ENCODE data around the gene PRSS12.
"Not testable (repeated sequence)": the region's sequence is repeated elsewhere in the genome, so short reads cannot be mapped to it uniquely, and the experiment has no call there.

Gene PRSS12

DNA sequence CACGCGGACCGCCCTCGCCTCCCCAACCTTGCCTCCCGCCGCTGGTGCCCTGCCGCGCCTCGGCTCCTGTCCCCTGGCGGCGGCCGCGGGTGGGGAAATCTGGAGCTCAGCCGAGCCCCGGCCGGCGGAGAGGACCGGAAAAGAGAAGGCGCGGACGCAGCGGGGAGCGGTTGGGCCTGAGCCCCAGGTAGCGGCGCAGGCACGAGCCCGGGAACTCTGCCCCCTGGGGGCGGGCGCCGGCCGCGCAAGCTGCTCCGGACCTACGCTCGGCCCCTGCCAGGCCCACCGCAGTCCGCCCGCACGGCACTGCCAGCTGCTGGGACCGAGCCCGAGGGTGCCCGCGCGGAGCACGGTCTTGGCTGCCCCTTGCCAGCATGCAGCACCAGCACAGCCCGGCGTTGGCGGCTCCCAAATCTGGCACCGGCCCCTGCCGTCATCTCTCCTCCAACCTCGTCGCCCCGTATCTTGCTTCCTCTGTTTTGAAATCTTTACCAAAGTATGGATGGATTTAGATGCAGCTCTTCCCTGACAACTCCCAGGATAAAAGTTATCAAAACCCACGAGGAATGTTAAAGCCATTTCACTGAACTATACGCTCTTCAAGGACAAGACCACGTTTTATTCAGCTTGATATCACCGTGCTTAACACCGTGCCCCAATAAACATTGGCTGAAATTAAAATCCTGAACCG, at the start of gene PRSS12:
Gene PRSS12, minus strand, starts transcription at position 161 of the 691 bp plus-strand sequence. CDS start 283 bp downstream, outside the sequence.
- no peaks in the 10 kb centered on the region for H3K27me3 ChIP-seq (ENCODE audit: control insufficient read depth, insufficient read depth, low read length)
- H3K79me2 ChIP-seq, result no peaks in the 10 kb centered on the region

DNA sequence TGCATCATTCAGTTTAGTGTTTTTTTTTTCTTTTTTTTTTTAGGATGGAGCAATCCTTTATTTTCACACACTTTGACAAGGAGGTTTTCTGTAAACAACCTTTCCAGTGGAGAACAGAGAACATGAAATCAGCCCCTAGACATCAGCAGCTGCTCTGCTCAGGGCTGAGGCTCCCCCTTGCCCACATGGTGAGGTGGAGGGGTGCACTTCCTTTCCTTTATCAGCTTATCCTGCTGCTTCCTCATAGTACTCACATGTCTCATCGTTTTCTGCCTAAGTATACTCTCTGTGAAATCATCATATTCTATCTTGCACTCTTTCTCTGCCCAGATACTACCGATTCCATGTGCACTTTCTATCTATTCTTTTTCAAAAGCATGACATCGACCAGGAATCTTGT, 47.6 kb upstream of the PRSS12 start:
- no peak overlapping the region for H3K9ac ChIP-seq
- no peaks in the 10 kb centered on the region for H3K4me1 ChIP-seq
- no peaks in the 10 kb centered on the region for H3K36me3 ChIP-seq (ENCODE audit: control insufficient read depth, insufficient read depth, low read length)
- no peak overlapping the region for H3K27ac ChIP-seq
- H2AFZ ChIP-seq, result no peak overlapping the region
- H3K27me3 ChIP-seq (ENCODE audit: control insufficient read depth, insufficient read depth, low read length), result no peaks in the 10 kb centered on the region
- H3K9me3 ChIP-seq (ENCODE audit: control insufficient read depth, low read length), result no peaks in the 10 kb centered on the region
- H3K79me2 ChIP-seq, result no peaks in the 10 kb centered on the region
- TF ChIP-seq, protein P1, sequence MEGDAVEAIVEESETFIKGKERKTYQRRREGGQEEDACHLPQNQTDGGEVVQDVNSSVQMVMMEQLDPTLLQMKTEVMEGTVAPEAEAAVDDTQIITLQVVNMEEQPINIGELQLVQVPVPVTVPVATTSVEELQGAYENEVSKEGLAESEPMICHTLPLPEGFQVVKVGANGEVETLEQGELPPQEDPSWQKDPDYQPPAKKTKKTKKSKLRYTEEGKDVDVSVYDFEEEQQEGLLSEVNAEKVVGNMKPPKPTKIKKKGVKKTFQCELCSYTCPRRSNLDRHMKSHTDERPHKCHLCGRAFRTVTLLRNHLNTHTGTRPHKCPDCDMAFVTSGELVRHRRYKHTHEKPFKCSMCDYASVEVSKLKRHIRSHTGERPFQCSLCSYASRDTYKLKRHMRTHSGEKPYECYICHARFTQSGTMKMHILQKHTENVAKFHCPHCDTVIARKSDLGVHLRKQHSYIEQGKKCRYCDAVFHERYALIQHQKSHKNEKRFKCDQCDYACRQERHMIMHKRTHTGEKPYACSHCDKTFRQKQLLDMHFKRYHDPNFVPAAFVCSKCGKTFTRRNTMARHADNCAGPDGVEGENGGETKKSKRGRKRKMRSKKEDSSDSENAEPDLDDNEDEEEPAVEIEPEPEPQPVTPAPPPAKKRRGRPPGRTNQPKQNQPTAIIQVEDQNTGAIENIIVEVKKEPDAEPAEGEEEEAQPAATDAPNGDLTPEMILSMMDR (IDR thresholded peaks at IDR 0.05), result no peak
- H3K4me2 ChIP-seq (ENCODE audit: low read length), result no peak overlapping the region
- H3K4me3 ChIP-seq (ENCODE audit: low read depth, low read length), result no peak overlapping the region

More for the DNA sequence above, at the start of gene PRSS12:
- Histone ChIP-seq H3K9ac (no peak within 1 kb of the TSS), H3K9me3 (ENCODE audit: control insufficient read depth, low read length) (no peaks in the 10 kb centered on the region), H3K36me3 (ENCODE audit: control insufficient read depth, insufficient read depth, low read length) (no peaks in the 10 kb centered on the region), H3K4me3 (ENCODE audit: low read depth, low read length) (peak within 1 kb of the TSS; percentile 35), H2AFZ (peak within 1 kb of the TSS; percentile 54), H3K27ac (no peak within 1 kb of the TSS), H3K4me2 (ENCODE audit: low read length) (peak within 1 kb of the TSS; percentile 68), H3K4me1 (no peaks in the 10 kb centered on the region)
- TF ChIP-seq, protein P1 (IDR thresholded peaks at IDR 0.05), result peak; percentile 52

- not testable (repeated sequence) for H3K27ac ChIP-seq, H3K9ac ChIP-seq
Observed at GRCh38 chr4:118399883-118400282, 47.1 kb upstream of the PRSS12 start.

GRCh38 chr4:118398226-118399090, 45.7 kb upstream of the PRSS12 start:
- H3K27me3 ChIP-seq (ENCODE audit: control insufficient read depth, insufficient read depth, low read length), result no peaks in the 10 kb centered on the region
- H3K9ac ChIP-seq, result no peak overlapping the region
- no peaks in the 10 kb centered on the region for H3K36me3 ChIP-seq (ENCODE audit: control insufficient read depth, insufficient read depth, low read length)
- no peak overlapping the region for H2AFZ ChIP-seq
- no peak overlapping the region for H3K27ac ChIP-seq
- no peak overlapping the region for H3K4me3 ChIP-seq (ENCODE audit: low read depth, low read length)
- H3K9me3 ChIP-seq (ENCODE audit: control insufficient read depth, low read length), result no peaks in the 10 kb centered on the region
- no peaks in the 10 kb centered on the region for H3K79me2 ChIP-seq
- H3K4me2 ChIP-seq (ENCODE audit: low read length), result no peak overlapping the region
- H3K4me1 ChIP-seq, result no peaks in the 10 kb centered on the region
- TF ChIP-seq, protein P1 (IDR thresholded peaks at IDR 0.05), result no peak

More at GRCh38 chr4:118399883-118400282, 47.1 kb upstream of the PRSS12 start:
- not testable (repeated sequence) for H3K36me3 ChIP-seq (ENCODE audit: control insufficient read depth, insufficient read depth, low read length); H2AFZ ChIP-seq; H3K9me3 ChIP-seq (ENCODE audit: control insufficient read depth, low read length); H3K79me2 ChIP-seq; H3K27me3 ChIP-seq (ENCODE audit: control insufficient read depth, insufficient read depth, low read length); H3K4me3 ChIP-seq (ENCODE audit: low read depth, low read length); H3K4me2 ChIP-seq (ENCODE audit: low read length); H3K4me1 ChIP-seq

GRCh38 chr4:118397623-118397979, 44.8 kb upstream of the PRSS12 start:
- Histone ChIP-seq H2AFZ (no peak overlapping the region), H3K79me2 (no peaks in the 10 kb centered on the region), H3K4me2 (ENCODE audit: low read length) (no peak overlapping the region), H3K4me1 (no peaks in the 10 kb centered on the region), H3K27ac (no peak overlapping the region), H3K36me3 (ENCODE audit: control insufficient read depth, insufficient read depth, low read length) (no peaks in the 10 kb centered on the region), H3K9ac (no peak overlapping the region), H3K4me3 (ENCODE audit: low read depth, low read length) (no peak overlapping the region), H3K9me3 (ENCODE audit: control insufficient read depth, low read length) (no peaks in the 10 kb centered on the region), H3K27me3 (ENCODE audit: control insufficient read depth, insufficient read depth, low read length) (no peaks in the 10 kb centered on the region)
- TF ChIP-seq, protein P1 (IDR thresholded peaks at IDR 0.05), result no peak
